Measurements from ENCODE around the gene PRKX. TPM values are rescaled to one million over a fixed set of nuclear protein-coding genes. Genes with fewer than 3 reads are reported as not detected.
A peak's percentile ranks its signal among the peaks of the same experiment; 100 is the strongest.
"Not testable (repeated sequence)": the region's sequence is repeated elsewhere in the genome, so short reads cannot be mapped to it uniquely, and the experiment has no call there.

Gene PRKX
- total RNA-seq, 2 experiments from 2014 or later: 31.6 to 35.4 TPM

- no peak overlapping the region for H3K27ac Mint-ChIP-seq
- Histone ChIP-seq H3K27me3 (ENCODE audit: control insufficient read depth in 1 of 2, insufficient read depth in 2 of 2, low read length in 2 of 2) (no peaks in the 10 kb centered on the region), H3K4me3 (ENCODE audit: low read length) (no peak overlapping the region), H3K27ac (ENCODE audit: low read depth in 1 of 2, low read length in 2 of 2) (no peak overlapping the region), H3K36me3 (ENCODE audit: insufficient read depth, low read length) (no peaks in the 10 kb centered on the region), H3K4me1 (ENCODE audit: insufficient read depth, low read length) (peaks cover 23% of the 10 kb centered on the region), H3K9me3 (ENCODE audit: control insufficient read depth in 1 of 2, insufficient read depth in 1 of 2, low read length in 2 of 2) (no peaks in the 10 kb centered on the region)
- peaks cover 22% of the 10 kb centered on the region for H3K4me1 Mint-ChIP-seq (ENCODE audit: low read depth)
- no peaks in the 10 kb centered on the region for H3K36me3 Mint-ChIP-seq (ENCODE audit: low read depth)
- H3K4me3 Mint-ChIP-seq: no peak overlapping the region
- ATAC-seq (ENCODE audit: poor library complexity) (no peak), DNase-seq (peak in 3 of 14 experiments; percentile 7 to 27 (median 16))
- no peaks in the 10 kb centered on the region for H3K27me3 Mint-ChIP-seq
- H3K9me3 Mint-ChIP-seq: no peaks in the 10 kb centered on the region
- POLR2A ChIA-PET: no interaction called here
- intact Hi-C loops (cut with DNase I, micrococcal nuclease): no loop called here
- CTCF ChIA-PET: no interaction called here
- TF ChIP-seq CTCF (IDR thresholded peaks at IDR 0.05): no peak
Observed at GRCh38 chrX:3748052-3748559, 34.7 kb upstream of the PRKX start.

- Mint-ChIP-seq H3K27ac (peak overlapping the region; percentile 60), H3K36me3 (ENCODE audit: low read depth) (no peaks in the 10 kb centered on the region), H3K4me1 (ENCODE audit: low read depth) (peaks cover 22% of the 10 kb centered on the region), H3K4me3 (peak overlapping the region; percentile 69), H3K27me3 (no peaks in the 10 kb centered on the region), H3K9me3 (no peaks in the 10 kb centered on the region)
- Histone ChIP-seq H3K36me3 (ENCODE audit: insufficient read depth, low read length) (no peaks in the 10 kb centered on the region), H3K9me3 (ENCODE audit: control insufficient read depth in 1 of 2, insufficient read depth in 1 of 2, low read length in 2 of 2) (no peaks in the 10 kb centered on the region), H3K4me1 (ENCODE audit: insufficient read depth, low read length) (peaks cover 29% of the 10 kb centered on the region), H3K27me3 (ENCODE audit: control insufficient read depth in 1 of 2, insufficient read depth in 2 of 2, low read length in 2 of 2) (no peaks in the 10 kb centered on the region), H3K4me3 (ENCODE audit: low read length) (no peak overlapping the region), H3K27ac (ENCODE audit: low read depth in 1 of 2, low read length in 2 of 2) (no peak overlapping the region)
- ChIA-PET CTCF (no interaction called here), POLR2A (interaction anchor here (1.1 kb wide), 2 partner anchors 30 to 32 kb away, joined by 4 to 6 read pairs; partner anchors contain the start of gene PRKX)
- TF ChIP-seq CTCF (IDR thresholded peaks at IDR 0.05): no peak
- peak; percentile 73 for ATAC-seq (ENCODE audit: poor library complexity)
- intact Hi-C loops (cut with DNase I, micrococcal nuclease): no loop called here
- DNase-seq: peak in 12 of 14 experiments; percentile 8 to 90 (median 34)
Observed at GRCh38 chrX:3743801-3744439, 30.5 kb upstream of the PRKX start.

GRCh38 chrX:3740946-3741345, 27.5 kb upstream of the PRKX start:
- H3K9me3 ChIP-seq (ENCODE audit: control insufficient read depth in 1 of 2, insufficient read depth in 1 of 2, low read length in 2 of 2); H3K4me3 ChIP-seq (ENCODE audit: low read length); CTCF ChIA-PET; H3K27me3 Mint-ChIP-seq; H3K27me3 ChIP-seq (ENCODE audit: control insufficient read depth in 1 of 2, insufficient read depth in 2 of 2, low read length in 2 of 2); intact Hi-C loops (cut with DNase I, micrococcal nuclease); H3K27ac Mint-ChIP-seq; ATAC-seq (ENCODE audit: poor library complexity); H3K4me3 Mint-ChIP-seq; H3K36me3 ChIP-seq (ENCODE audit: insufficient read depth, low read length); POLR2A ChIA-PET; H3K27ac ChIP-seq (ENCODE audit: low read depth in 1 of 2, low read length in 2 of 2); H3K9me3 Mint-ChIP-seq; H3K36me3 Mint-ChIP-seq (ENCODE audit: low read depth): not testable (repeated sequence)
- H3K4me1 Mint-ChIP-seq (ENCODE audit: low read depth): peaks cover 11% of the 10 kb centered on the region
- peaks cover 31% of the 10 kb centered on the region for H3K4me1 ChIP-seq (ENCODE audit: insufficient read depth, low read length)
- DNase-seq: peak in 1 of 14 experiments; percentile 27

- H3K9me3 ChIP-seq (ENCODE audit: control insufficient read depth in 1 of 2, insufficient read depth in 1 of 2, low read length in 2 of 2): no peaks in the 10 kb centered on the region
- DNase-seq (peak in 1 of 14 experiments; percentile 21), ATAC-seq (ENCODE audit: poor library complexity) (no peak)
- POLR2A ChIA-PET: no interaction called here
- CTCF ChIA-PET: no interaction called here
- peaks cover 20% of the 10 kb centered on the region for H3K4me1 ChIP-seq (ENCODE audit: insufficient read depth, low read length)
- no peaks in the 10 kb centered on the region for H3K9me3 Mint-ChIP-seq
- intact Hi-C loops (cut with DNase I, micrococcal nuclease): no loop called here
- no peaks in the 10 kb centered on the region for H3K27me3 ChIP-seq (ENCODE audit: control insufficient read depth in 1 of 2, insufficient read depth in 2 of 2, low read length in 2 of 2)
- H3K36me3 Mint-ChIP-seq (ENCODE audit: low read depth): no peaks in the 10 kb centered on the region
- H3K27me3 Mint-ChIP-seq: no peaks in the 10 kb centered on the region
- no peaks in the 10 kb centered on the region for H3K36me3 ChIP-seq (ENCODE audit: insufficient read depth, low read length)
- H3K27ac ChIP-seq (ENCODE audit: low read depth in 1 of 2, low read length in 2 of 2): no peak overlapping the region
- H3K4me3 ChIP-seq (ENCODE audit: low read length): no peak overlapping the region
- TF ChIP-seq CTCF (IDR thresholded peaks at IDR 0.05): no peak
- no peak overlapping the region for H3K27ac Mint-ChIP-seq
- peaks cover under 1% of the 10 kb centered on the region for H3K4me1 Mint-ChIP-seq (ENCODE audit: low read depth)
- no peak overlapping the region for H3K4me3 Mint-ChIP-seq
Observed at GRCh38 chrX:3738509-3738908, 25.1 kb upstream of the PRKX start.

GRCh38 chrX:3736536-3736935, 23.1 kb upstream of the PRKX start:
- H3K27me3 Mint-ChIP-seq; H3K4me1 ChIP-seq (ENCODE audit: insufficient read depth, low read length); CTCF ChIA-PET; H3K36me3 ChIP-seq (ENCODE audit: insufficient read depth, low read length); H3K27ac ChIP-seq (ENCODE audit: low read depth in 1 of 2, low read length in 2 of 2); intact Hi-C loops (cut with DNase I, micrococcal nuclease); POLR2A ChIA-PET; DNase-seq; H3K4me3 Mint-ChIP-seq; H3K4me1 Mint-ChIP-seq (ENCODE audit: low read depth); ATAC-seq (ENCODE audit: poor library complexity); H3K9me3 Mint-ChIP-seq; H3K9me3 ChIP-seq (ENCODE audit: control insufficient read depth in 1 of 2, insufficient read depth in 1 of 2, low read length in 2 of 2); H3K36me3 Mint-ChIP-seq (ENCODE audit: low read depth); H3K4me3 ChIP-seq (ENCODE audit: low read length); H3K27me3 ChIP-seq (ENCODE audit: control insufficient read depth in 1 of 2, insufficient read depth in 2 of 2, low read length in 2 of 2); H3K27ac Mint-ChIP-seq: not testable (repeated sequence)

Measured in CD4-positive, alpha-beta T cell (primary cell).